Type B pancreatic cell (in vitro differentiated cells): ENCODE results near the gene LARP6. TPM values are rescaled to one million over a fixed set of nuclear protein-coding genes. Genes with fewer than 3 reads are reported as not detected.

ENCODE experiments used
- DNase-seq: peaks from one replicate; pipeline ENCODE4 v3.0.0; 2021; ENCODE audit warnings: mixed read lengths; ENCODE audit not compliant: unreplicated experiment; ENCODE audit errors: extremely low spot score
- H3K27ac Mint-ChIP-seq: 2 replicates; pipeline ENCODE4 v1.8.0; 2021; ENCODE audit warnings: mild to moderate bottlenecking, mixed read lengths
- H3K27me3 Mint-ChIP-seq: 2 replicates; pipeline ENCODE4 v1.8.0; 2021; ENCODE audit warnings: mixed read lengths
- H3K36me3 Mint-ChIP-seq: 2 replicates; pipeline ENCODE4 v1.8.0; 2021; ENCODE audit warnings: mixed read lengths
- H3K4me1 Mint-ChIP-seq: one replicate; pipeline ENCODE4 v1.8.0; 2021; ENCODE audit warnings: mixed read lengths; ENCODE audit not compliant: unreplicated experiment
- H3K4me3 Mint-ChIP-seq: 2 replicates; pipeline ENCODE4 v1.8.0; 2021; ENCODE audit warnings: mild to moderate bottlenecking, mixed read lengths
- H3K9me3 Mint-ChIP-seq: 2 replicates; pipeline ENCODE4 v1.8.0; 2021; ENCODE audit warnings: mixed read lengths
- CTCF ChIP-seq: fragments of 200-600 bp; sonication (generic); conservative IDR thresholded peaks from 2 replicates; pipeline ENCODE4 v1.5.0; 2021; ENCODE audit warnings: antibody characterized with exemption, mild to moderate bottlenecking
- total RNA-seq: library from RNA; stranded (reverse); gene quantifications from 2 replicates; pipeline ENCODE4 v1.2.1, GENCODE V29; 2021; ENCODE audit warnings: low replicate concordance

Gene LARP6
- total RNA-seq, 1 donor from 2014 or later: 15.7 TPM

GRCh38 chr15:70835415-70835814 is 18.5 kb downstream of the LARP6 start:
- Mint-ChIP-seq H3K9me3 (no peaks in the 10 kb centered on the region), H3K27ac (peak overlapping the region; percentile 15), H3K27me3 (no peaks in the 10 kb centered on the region), H3K36me3 (peaks cover 35% of the 10 kb centered on the region), H3K4me1 (peaks cover 24% of the 10 kb centered on the region), H3K4me3 (no peak overlapping the region)
- DNase-seq: no peak
- TF ChIP-seq CTCF: no peak

DNA sequence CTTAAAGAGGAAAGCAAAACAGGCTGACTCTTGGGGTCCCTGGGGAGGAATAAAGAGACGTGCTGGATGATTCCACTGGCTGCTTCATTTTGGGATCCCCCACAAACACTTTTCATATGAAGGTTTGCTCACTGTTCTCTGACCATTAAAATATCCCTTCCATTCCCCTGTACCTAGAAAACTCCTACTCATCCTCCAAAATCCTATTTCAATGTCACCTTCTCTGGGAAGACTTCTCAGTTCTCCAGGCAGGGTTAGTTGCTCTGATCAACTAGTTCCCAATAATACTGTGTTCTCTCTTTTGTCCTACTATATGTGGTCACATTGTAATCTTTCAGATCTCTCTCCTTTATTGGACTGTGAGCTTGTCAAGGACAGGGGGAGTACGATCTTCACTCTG is 19.0 kb downstream of the LARP6 start:
- H3K4me1 Mint-ChIP-seq: peaks cover 24% of the 10 kb centered on the region
- peaks cover 34% of the 10 kb centered on the region for H3K36me3 Mint-ChIP-seq
- H3K9me3 Mint-ChIP-seq: no peaks in the 10 kb centered on the region
- DNase-seq: no peak
- peak overlapping the region; percentile 15 for H3K27ac Mint-ChIP-seq
- TF ChIP-seq CTCF: no peak
- no peaks in the 10 kb centered on the region for H3K27me3 Mint-ChIP-seq
- no peak overlapping the region for H3K4me3 Mint-ChIP-seq

GRCh38 chr15:70833861-70834765 is 19.8 kb downstream of the LARP6 start:
- H3K27ac Mint-ChIP-seq: peak overlapping the region; percentile 88
- no peaks in the 10 kb centered on the region for H3K9me3 Mint-ChIP-seq
- H3K4me3 Mint-ChIP-seq: peak overlapping the region; percentile 41
- H3K36me3 Mint-ChIP-seq: peaks cover 34% of the 10 kb centered on the region
- no peaks in the 10 kb centered on the region for H3K27me3 Mint-ChIP-seq
- no peak for DNase-seq
- TF ChIP-seq CTCF: no peak
- peaks cover 24% of the 10 kb centered on the region for H3K4me1 Mint-ChIP-seq

- Mint-ChIP-seq H3K27ac (peak overlapping the region; percentile 88), H3K9me3 (no peaks in the 10 kb centered on the region), H3K27me3 (no peaks in the 10 kb centered on the region), H3K4me3 (peak overlapping the region; percentile 41), H3K36me3 (peaks cover 34% of the 10 kb centered on the region), H3K4me1 (peaks cover 24% of the 10 kb centered on the region)
- TF ChIP-seq CTCF: no peak
- no peak for DNase-seq
Measured at GRCh38 chr15:70833422-70833821, 20.5 kb downstream of the LARP6 start.

GRCh38 chr15:70832176-70832575 is 21.8 kb downstream of the LARP6 start:
- H3K27ac Mint-ChIP-seq: no peak overlapping the region

More at GRCh38 chr15:70832176-70832575, 21.8 kb downstream of the LARP6 start:
- peaks cover 24% of the 10 kb centered on the region for H3K4me1 Mint-ChIP-seq
- no peak for TF ChIP-seq CTCF
- no peak for DNase-seq
- H3K4me3 Mint-ChIP-seq: no peak overlapping the region
- no peaks in the 10 kb centered on the region for H3K27me3 Mint-ChIP-seq
- H3K36me3 Mint-ChIP-seq: peaks cover 34% of the 10 kb centered on the region
- H3K9me3 Mint-ChIP-seq: no peaks in the 10 kb centered on the region
